Measurements from ENCODE around the gene VTI1A.
A peak's percentile ranks its signal among the peaks of the same experiment; 100 is the strongest.
"Not testable (repeated sequence)": the region's sequence is repeated elsewhere in the genome, so short reads cannot be mapped to it uniquely, and the experiment has no call there.

VTI1A gene

GRCh38 chr10:112454910-112455779, 8.1 kb downstream of the VTI1A start:
- DNase-seq, result no peak

DNA sequence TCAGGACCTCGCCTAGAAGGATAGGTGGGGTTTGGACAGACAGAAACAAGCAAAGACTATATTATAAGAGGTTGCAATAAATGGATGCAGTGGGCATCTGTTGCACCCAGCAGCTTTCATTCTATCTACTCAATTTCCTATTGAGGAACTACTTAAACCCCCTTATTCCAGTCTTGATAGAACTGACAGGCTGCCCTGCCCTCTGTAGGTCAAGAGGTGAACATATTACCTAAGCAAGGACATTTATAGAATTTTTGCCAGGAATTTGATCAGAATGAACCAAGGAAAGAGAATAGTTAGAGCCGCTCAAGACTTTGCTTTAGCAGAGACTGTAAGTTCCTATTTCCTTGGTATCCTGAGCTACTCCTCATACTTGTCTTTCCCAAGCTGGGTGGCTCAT, 9.5 kb downstream of the VTI1A start:
- no peak for DNase-seq

DNA sequence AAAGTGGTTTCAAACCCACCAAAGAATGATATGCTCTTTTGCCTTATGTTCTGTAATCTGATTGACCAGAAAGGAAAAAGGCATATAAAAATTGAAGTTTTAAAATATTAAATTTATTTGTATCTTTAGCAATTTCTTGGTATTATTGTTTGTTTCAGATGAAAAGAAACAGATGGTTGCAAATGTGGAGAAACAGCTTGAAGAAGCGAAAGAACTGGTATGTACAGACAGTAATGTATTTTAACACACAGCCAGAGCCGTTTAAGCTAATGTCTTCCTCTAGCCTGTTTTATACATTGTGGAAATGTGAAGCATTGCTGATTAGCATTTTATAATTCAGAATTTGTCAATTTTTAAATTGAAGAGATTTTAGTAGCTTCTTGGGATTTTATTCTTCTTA, 13.4 kb downstream of the VTI1A start:
- no peak for DNase-seq

GRCh38 chr10:112461029-112461887, 14.2 kb downstream of the VTI1A start:
- DNase-seq, result peak; percentile 85

GRCh38 chr10:112464074-112464473, 17.1 kb downstream of the VTI1A start:
- not testable (repeated sequence) for DNase-seq

GRCh38 chr10:112465299-112465883, 18.4 kb downstream of the VTI1A start:
- DNase-seq, result no peak

DNA sequence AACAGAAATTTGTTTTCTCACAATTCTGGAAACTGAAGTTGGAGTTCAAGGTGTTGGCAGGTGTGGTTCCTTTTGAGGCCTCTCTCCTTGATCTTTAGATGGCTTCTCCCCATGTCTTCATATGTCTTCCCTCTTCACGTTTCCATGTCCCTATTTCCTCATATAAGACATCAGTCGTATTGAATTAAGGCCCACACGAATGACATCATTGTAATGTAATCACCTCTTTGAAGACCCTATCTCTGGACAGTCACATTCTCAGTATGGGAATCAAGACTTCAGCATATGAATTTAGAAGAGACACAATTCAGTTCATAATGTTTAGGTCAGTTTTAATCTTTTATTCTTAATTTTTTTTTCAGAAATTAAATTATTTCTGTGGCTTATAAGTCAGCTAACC, 19.8 kb downstream of the VTI1A start:
- no peak for DNase-seq

- DNase-seq, result peak; percentile 2
Observed at GRCh38 chr10:112467541-112468075, 20.6 kb downstream of the VTI1A start.

DNA sequence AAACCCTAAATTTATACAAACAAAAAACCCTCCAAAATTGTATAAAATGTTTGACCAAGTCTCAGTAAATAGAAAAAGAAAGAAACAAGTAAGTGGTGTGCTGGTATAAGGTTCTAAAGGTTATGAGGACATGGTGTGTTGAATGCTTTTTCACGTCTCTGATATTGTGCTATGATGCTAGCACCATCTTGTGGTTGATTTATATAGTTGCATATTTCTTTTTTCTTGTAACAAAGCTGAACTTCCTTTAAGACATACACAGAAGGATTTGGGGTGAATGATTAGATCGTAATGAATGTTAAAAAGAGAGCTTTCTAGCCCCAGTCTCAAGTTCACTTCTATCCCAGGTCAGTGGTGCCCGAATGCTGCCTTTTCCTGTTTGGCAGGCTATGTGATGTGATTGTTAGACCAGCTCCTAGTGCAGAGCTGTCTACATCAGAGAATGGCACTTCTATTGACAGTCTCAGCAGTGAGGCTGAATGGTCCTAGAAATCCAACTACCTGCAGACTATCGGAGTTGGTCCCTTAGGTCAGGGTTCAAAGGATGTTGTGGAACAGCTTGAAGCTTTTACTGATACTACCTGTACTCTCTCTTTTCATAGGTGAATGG, 25.0 kb downstream of the VTI1A start:
- DNase-seq, result peak; percentile 55

DNA sequence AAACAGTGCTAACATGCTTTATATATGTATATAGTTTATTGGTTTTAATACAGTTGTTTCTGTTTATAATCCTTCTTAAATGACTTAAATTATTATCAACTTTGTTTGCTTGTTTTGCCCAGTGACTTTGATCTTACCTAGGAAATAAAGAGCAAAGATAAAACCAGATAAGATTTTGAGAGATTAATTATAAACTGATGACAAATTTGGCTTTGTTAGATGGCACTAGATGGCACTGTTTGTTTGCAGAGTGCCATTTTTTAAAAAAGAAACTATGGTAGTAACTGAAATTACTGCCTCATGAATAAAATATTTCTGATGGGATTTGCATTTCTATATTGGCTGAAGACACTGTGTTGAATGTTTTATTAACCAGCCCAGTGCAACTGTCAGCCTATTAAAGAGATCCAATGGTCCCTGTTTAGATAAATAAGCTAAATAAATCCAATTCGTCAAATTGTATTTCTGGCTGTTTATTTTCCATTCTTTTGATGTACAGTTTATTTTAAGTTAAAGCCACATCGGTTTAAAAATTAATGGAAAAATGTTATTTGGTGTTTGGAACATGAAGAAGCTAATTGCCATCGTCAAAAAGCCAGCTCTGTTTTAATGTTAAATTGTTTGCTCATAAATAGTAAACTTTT, 28.7 kb downstream of the VTI1A start:
- DNase-seq, result peak; percentile 41

DNA sequence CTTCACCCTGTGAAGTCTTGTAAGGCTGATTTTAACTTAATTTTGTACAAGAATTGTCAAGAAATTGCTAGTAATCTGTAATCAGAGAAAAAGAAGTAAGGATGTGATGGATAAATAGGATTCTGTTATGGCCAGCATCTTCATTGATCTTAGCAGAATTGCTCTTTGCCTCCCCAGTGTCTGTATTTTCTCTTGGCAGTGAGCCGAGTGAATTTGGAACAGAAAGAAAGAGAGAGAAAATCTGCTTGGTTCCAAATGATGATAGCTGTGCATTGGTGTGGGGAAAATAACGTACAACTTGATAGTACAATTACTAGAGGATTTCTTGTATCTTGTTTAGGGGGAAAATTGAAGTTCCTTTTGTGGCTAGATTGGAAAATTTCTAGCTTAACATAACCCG, 34.6 kb downstream of the VTI1A start:
- no peak for DNase-seq

- no peak for DNase-seq
Observed at GRCh38 chr10:112484399-112484798, 37.4 kb downstream of the VTI1A start.

- no peak for DNase-seq
Observed at GRCh38 chr10:112487964-112488363, 40.9 kb downstream of the VTI1A start.

GRCh38 chr10:112490545-112490944, 43.5 kb downstream of the VTI1A start:
- DNase-seq, result peak; percentile 27

- peak; percentile 52 for DNase-seq
Observed at GRCh38 chr10:112491144-112491543, 44.1 kb downstream of the VTI1A start.

DNA sequence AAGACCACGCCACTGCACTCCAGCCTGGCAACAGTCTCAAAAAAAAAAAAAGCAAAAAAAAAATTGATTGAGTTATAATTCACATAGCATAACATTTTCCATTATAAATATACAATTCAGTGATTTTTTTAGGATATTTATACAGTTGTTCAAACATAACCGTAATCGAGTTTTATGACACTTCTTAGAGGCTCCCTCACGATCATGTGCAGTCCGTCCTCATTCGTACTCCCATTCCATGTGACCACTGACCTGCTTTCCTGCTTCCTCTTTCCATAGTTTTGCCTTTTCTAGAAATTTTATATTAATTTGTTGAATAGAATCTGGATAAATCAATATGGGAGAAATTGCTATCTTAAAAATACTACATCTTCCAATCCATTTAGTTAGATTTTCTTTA, 45.7 kb downstream of the VTI1A start:
- no peak for DNase-seq

GRCh38 chr10:112497347-112497950, 50.4 kb downstream of the VTI1A start:
- no peak for DNase-seq

GRCh38 chr10:112498806-112499205, 51.8 kb downstream of the VTI1A start:
- no peak for DNase-seq

GRCh38 chr10:112499985-112500384, 53.0 kb downstream of the VTI1A start:
- not testable (repeated sequence) for DNase-seq

DNA sequence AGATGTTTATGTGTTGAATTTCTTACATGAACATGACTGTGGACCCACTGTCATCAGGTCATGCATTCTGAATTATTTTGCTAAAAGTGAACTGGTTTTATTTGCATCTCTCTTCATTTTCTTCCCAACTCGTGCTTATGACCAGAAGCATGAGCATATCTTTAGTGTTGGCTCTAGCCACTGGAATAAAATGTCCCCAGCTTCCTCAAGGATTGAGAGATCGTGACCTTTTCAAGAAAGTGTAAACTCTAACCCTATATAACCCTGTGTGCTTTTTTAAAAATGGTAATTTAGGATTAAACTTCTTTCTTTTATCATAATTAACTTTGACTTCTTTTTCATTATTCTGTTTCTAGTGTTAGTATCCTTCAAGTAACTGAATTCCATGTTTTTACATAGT, 55.5 kb downstream of the VTI1A start:
- no peak for DNase-seq

DNA sequence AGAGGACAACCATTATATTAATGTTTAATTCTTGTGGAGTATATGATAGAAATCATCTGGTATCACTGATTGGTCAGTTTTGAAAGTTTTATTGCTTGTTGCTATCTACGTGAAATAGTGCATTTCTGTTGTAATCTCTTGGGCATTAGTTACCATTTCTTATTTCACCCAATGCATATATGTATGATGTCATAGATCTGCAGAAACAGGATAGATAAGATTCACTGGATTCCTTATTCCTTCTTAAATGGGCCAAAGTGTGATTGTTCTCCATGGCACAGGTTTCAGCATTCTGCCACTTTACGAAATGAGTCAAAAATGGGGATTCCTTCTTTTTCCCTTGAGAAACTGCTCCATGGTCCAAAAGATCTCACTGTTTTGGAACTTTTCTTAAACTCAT, 56.6 kb downstream of the VTI1A start:
- DNase-seq, result no peak

DNA sequence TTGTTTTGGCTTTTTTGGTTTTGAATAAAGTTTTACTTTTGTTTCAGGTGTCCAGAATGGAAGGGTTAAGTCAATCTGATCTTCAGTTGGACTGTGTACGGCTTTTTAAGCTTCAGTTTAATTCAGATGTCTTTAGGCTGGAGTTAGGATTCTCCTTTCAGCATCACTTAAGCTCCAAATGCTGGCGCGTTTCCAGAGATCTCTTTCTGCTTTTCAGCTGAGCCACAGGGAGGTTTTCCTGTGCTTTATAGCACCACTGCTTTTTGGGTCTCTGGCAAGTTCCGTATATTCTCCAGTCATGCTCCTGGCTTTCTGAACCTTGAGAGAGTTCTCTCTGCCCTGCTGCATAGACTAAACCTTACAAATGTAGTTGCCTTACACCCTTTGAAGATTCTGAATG, 60.0 kb downstream of the VTI1A start:
- no peak for DNase-seq
